ENCODE results near the gene LRRC8C.
"Not testable (repeated sequence)": the region's sequence is repeated elsewhere in the genome, so short reads cannot be mapped to it uniquely, and the experiment has no call there.

The LRRC8C gene

DNA sequence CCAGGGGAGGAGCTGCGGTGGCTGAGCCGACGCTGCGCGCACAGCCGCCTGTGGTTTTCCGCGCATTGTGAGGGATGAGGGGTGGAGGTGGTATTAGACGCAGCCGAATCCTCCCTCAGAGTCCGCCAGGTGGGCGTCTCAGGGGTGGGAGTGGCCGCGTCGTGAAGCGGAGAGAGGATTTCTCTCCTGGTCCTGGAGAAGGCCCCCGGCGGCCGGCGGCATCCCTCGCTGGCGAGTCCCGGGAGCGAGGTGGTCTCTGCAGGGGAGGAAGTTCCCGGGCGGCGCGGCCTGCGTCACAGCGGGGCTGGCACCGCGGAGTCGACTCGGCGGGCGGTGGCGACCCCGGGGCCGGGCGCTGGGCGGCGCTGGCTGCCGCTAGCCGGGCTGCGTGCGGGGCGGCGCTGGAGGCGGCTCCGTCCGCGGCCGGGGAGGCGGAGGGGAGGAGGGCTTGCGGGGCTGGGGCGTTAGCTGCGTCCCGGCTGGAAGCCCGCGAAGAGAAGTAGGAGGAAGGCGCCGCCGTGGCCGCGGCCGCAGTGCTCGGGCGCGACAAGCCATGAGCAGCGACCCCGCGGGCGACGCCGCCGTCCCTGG is at the start of gene LRRC8C:
Gene LRRC8C, plus strand, starts transcription at position 464 of the 591 bp plus-strand sequence. CDS start 53,354 bp downstream, outside the sequence.
- DNase-seq = peak; percentile 78

GRCh38 chr1:89584211-89584610 is 48.7 kb upstream of the LRRC8C start:
- no peak for DNase-seq

DNA sequence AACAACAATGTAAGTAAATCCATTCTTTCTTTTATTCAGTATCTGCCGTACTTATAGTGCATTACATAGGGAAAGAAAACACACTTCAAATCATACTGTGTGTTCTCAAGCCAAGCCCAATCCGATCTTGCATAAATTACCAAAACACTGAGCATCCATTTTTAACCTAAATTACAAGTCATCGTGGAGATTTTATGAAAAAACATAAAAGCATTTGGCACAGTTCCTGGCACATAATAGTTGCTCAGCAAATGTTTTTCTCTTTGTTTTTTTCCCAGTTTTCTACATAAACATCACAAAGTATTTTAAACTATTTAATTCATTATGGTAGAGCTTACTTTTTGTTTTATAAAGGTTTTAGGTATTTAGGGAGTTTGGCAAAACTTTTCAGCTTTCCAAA is 48.1 kb upstream of the LRRC8C start:
- no peak for DNase-seq

GRCh38 chr1:89587729-89588161 is 45.2 kb upstream of the LRRC8C start:
- no peak for DNase-seq

DNA sequence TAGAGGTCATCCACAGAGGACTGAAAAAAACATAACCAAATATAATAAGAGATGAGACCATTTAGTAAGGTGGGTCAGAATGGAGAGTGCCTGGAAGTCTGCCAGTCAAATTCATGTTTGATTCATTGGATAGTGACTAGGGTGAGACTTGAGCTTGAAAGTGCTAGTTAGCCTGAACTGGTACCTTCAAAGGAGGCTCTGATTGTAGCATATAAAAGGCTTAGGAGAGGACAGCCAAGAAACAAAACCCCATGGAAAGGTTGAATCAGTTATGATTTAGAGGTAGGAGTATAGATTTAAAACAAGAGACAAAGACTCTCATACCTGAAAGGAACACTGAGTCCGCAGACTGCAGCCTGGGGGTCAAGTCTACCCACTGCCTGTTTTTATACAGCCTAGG is 44.4 kb upstream of the LRRC8C start:
- DNase-seq = no peak

DNA sequence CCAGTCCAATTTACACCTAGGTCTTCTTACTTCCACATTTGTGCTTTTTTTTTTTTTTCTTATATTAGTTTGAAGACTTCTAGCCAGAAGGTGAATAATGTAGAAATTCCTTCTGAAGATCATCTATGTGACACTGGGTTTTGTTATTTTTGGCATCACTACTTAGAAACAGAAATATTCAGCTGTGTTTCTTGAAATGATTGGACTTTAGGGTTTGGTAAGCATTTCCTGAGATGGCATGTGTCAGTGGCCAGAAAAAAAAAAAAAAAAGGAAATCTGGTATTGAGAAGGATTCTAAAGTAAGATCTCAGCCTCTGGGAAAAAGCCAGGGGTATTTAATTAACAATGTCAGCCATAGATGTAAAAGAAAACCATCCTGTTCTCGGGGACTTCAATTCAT is 43.4 kb upstream of the LRRC8C start:
- DNase-seq = no peak

DNA sequence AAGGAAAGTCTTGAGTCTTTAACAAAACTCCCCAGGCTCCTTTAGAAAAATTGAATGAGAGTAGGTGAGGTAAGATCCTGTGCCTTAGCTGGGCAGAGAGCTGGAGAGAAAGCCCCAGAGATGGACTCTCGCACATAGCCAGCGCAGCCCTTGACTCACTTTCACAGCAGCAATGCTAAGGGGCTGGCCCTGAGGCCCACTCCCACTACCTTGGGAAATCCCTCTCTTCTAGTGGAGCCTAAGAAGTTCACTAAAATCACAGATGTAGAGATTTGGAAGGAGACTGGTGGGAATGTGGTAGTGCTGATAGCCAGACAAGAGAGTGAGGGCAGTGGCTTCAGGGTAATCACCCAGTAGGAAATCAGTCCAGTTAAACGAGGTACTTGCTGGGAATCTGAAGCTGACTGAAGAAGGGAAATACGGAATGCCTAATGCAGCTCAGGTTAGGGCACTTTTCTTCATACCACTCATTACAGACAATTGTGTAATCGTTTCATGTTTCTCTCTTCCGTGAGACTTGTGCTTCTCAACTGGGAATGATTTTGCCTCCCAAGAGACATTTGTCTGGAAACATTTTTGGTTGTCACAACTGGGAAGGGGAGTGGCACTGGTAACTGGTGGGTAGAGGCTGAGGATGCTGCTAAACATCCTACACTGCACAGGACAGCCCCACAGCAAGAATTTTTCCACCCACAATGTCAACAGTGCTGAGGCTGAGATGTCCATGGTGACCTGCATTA is 42.4 kb upstream of the LRRC8C start:
- DNase-seq = no peak

- not testable (repeated sequence) for DNase-seq
These were observed 40.0 kb upstream of the LRRC8C start for GRCh38 chr1:89592861-89593302.

DNA sequence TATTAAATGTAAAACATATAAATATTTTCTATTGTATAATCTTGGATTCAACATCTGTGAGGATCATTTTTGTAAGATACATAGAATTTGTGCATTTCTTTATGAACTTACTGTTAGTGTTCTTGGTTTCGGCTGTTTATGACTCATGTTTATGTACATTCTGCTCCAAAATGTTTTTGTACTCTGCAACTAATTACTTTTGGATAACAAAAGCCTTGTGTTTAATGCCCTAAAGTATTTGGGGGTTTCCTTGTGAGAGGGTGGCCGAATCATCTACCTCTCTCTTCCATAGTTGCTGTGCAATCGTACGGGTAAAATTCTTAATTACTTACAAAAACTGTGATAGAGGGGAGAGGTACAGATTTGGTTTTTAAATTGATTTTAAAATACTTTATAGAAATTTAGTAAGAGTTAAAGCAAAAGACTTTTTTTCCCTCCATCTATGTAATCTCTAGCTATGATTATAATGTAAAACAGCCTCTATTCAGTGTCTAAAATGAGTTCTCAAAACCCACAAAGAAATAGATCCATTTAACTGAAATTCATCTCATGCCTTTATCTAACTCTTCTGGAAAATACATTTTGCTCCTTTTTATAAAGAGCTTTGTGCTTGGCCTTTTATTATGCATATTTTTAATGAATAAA is 38.7 kb upstream of the LRRC8C start:
- no peak for DNase-seq

GRCh38 chr1:89596698-89597097 is 36.2 kb upstream of the LRRC8C start:
- no peak for DNase-seq

DNA sequence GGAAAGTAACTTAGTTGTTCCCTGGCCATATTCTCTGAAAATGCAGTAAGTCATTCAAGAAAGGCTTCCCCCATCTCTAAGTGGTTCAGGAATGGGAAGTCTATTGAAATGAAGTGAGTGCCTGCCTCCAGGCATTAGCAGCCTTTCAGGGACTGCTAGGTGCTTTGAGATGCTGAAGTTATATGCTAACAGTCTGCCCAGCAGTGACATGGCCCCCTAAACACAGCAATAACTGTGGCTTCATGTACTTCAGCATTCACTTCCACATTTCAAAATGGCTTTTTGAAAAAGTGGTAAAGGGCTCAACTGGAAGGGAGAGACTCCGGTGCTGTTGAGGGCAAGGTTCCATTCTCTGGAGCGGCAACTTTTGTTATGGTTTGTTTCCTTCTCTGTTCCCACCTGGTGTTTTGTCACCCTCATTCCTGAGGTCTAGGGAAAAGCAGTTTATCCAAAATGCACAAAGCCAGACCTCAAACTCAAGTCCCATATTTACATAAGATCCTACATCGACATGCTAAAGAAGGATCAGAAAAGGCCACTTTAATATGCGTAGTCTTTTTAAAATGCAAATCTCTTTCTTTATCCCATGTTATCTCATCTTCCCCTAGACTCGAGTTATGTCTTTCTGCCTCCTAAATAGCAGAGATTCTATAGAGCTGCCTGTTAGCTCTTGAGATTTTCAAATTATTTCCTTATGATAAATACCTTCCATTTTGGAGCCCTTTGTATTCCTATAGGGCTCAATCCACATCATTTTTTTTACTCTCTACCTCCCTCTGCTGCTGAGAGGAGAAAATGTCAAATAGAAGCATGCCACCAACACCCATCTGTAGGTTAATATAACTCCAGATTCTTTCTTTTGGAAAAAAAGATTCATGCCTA is 34.2 kb upstream of the LRRC8C start:
- peak; percentile 16 for DNase-seq

DNA sequence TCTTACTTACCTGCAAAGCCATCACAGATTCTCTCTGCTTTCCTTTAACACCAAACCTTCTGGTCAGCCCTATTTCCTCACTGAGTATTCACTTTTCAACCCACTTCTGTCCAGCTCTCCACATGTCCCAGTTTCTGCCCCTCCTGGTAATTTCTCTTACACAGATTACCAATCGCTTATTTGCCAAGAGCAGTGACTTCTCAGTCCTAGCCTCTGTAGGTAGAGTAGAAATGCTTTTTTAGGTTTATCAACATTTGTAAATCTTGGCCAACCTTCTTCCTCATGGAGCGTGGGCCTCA is 33.6 kb upstream of the LRRC8C start:
- no peak for DNase-seq

GRCh38 chr1:89600451-89601224 is 32.3 kb upstream of the LRRC8C start:
- no peak for DNase-seq

- DNase-seq = no peak
These were observed 30.0 kb upstream of the LRRC8C start for GRCh38 chr1:89602871-89603404.

- DNase-seq = no peak
These were observed 29.1 kb upstream of the LRRC8C start for GRCh38 chr1:89603651-89604413.

GRCh38 chr1:89604414-89604735 is 28.5 kb upstream of the LRRC8C start:
- DNase-seq = no peak

DNA sequence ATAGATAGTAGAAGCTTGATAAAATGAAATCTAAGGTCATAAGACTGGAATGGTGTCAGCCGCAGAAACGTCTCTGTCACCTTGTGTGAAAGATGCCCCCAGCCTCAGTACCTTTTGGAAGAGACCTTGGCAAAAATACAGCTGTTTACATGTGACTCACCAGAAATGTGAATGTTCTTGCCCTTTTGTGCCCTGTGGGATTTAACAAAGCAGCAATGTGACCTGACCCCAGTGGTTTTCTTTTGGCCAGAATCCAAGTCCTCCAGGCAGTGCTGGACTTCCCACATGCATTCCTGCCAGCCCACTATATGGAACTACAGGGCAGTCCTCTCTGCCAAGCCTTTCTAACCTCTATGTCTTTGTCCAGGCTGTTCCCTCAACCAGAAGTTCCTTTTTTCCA is 27.2 kb upstream of the LRRC8C start:
- DNase-seq = no peak

- DNase-seq = no peak
These were observed 26.5 kb upstream of the LRRC8C start for GRCh38 chr1:89606227-89606980.

- no peak for DNase-seq
These were observed 25.8 kb upstream of the LRRC8C start for GRCh38 chr1:89607156-89607555.

GRCh38 chr1:89607586-89608318 is 25.2 kb upstream of the LRRC8C start:
- DNase-seq = no peak

All from RPMI8226 (cell line).